ENCODE data around the gene NPC2.

GRCh38 chr14:74516451-74517160, 23.5 kb upstream of the NPC2 start:
- TF ChIP-seq NFRKB (IDR thresholded peaks at IDR 0.05), result no peak
- no peak for TF ChIP-seq SP1 (IDR thresholded peaks at IDR 0.05)
- no peak for TF ChIP-seq SUZ12 (IDR thresholded peaks at IDR 0.05)
- no peak for TF ChIP-seq ELF4 (IDR thresholded peaks at IDR 0.05)
- TF ChIP-seq BHLHE40 (IDR thresholded peaks at IDR 0.05; ENCODE audit: borderline replicate concordance), result no peak
- TF ChIP-seq TARDBP (IDR thresholded peaks at IDR 0.05), result no peak
- TF ChIP-seq ARNT (IDR thresholded peaks at IDR 0.05), result no peak
- TF ChIP-seq LEF1 (IDR thresholded peaks at IDR 0.05; ENCODE audit: borderline replicate concordance), result no peak
- no peak for TF ChIP-seq FOXK2 (IDR thresholded peaks at IDR 0.05)
- TF ChIP-seq FOXM1 (IDR thresholded peaks at IDR 0.05; ENCODE audit: borderline replicate concordance), result no peak
- no peak for TF ChIP-seq L3MBTL2 (conservative IDR thresholded peaks at IDR 0.05)
- TF ChIP-seq, protein P1, sequence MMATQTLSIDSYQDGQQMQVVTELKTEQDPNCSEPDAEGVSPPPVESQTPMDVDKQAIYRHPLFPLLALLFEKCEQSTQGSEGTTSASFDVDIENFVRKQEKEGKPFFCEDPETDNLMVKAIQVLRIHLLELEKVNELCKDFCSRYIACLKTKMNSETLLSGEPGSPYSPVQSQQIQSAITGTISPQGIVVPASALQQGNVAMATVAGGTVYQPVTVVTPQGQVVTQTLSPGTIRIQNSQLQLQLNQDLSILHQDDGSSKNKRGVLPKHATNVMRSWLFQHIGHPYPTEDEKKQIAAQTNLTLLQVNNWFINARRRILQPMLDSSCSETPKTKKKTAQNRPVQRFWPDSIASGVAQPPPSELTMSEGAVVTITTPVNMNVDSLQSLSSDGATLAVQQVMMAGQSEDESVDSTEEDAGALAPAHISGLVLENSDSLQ (IDR thresholded peaks at IDR 0.05), result no peak

Measured in HEK293T (cell line).